ENCODE results near the gene ABCB1.
A peak's percentile ranks its signal among the peaks of the same experiment; 100 is the strongest.

GRCh38 chr7:87507446-87507845, 93.2 kb downstream of the ABCB1 start:
- TF ChIP-seq TAF1 (IDR thresholded peaks at IDR 0.05; ENCODE audit: low read depth) (no peak), RAD21 (IDR thresholded peaks at IDR 0.05; ENCODE audit: low read depth) (peak; percentile 23), TEAD4 (IDR thresholded peaks at IDR 0.05) (no peak), USF1 (IDR thresholded peaks at IDR 0.05) (no peak), ZBTB7A (IDR thresholded peaks at IDR 0.05; ENCODE audit: low read depth) (no peak)

Measured in Ishikawa (cell line).